Nephron progenitor cell (in vitro differentiated cells): ENCODE measurements around the gene MMRN2.

Experiments used
- DNase-seq: peaks from one replicate; pipeline ENCODE4 v3.0.0; 2021
- H3K27ac Mint-ChIP-seq: 2 replicates; pipeline ENCODE4 v1.8.0; 2021; ENCODE audit warnings: mild to moderate bottlenecking, moderate library complexity, mixed read lengths
- H3K27me3 Mint-ChIP-seq: 2 replicates; pipeline ENCODE4 v1.8.0; 2021; ENCODE audit warnings: mild to moderate bottlenecking, low read depth, mixed read lengths; ENCODE audit not compliant: poor library complexity
- H3K36me3 Mint-ChIP-seq: 2 replicates; pipeline ENCODE4 v1.8.0; 2021; ENCODE audit warnings: low read depth, mixed read lengths
- H3K4me1 Mint-ChIP-seq: 2 replicates; pipeline ENCODE4 v1.8.0; 2021; ENCODE audit warnings: mixed read lengths
- H3K4me3 Mint-ChIP-seq: 2 replicates; pipeline ENCODE4 v1.8.0; 2021; ENCODE audit warnings: mild to moderate bottlenecking, moderate library complexity, mixed read lengths
- H3K9me3 Mint-ChIP-seq: 2 replicates; pipeline ENCODE4 v1.8.0; 2021; ENCODE audit warnings: mild to moderate bottlenecking, moderate library complexity, mixed read lengths
- CTCF ChIP-seq: fragments of 200-600 bp; sonication (generic); IDR thresholded peaks from 2 replicates; pipeline ENCODE4 v1.5.0; 2021; ENCODE audit warnings: antibody characterized with exemption

The MMRN2 gene

GRCh38 chr10:86958901-86959736, 1.7 kb upstream of the MMRN2 start:
- Mint-ChIP-seq H3K27ac (peak overlapping the region; percentile 96), H3K4me1 (peaks cover 72% of the 10 kb centered on the region), H3K27me3 (no peaks in the 10 kb centered on the region), H3K36me3 (no peaks in the 10 kb centered on the region), H3K9me3 (peaks cover under 1% of the 10 kb centered on the region), H3K4me3 (peak overlapping the region; percentile 74)
- TF ChIP-seq CTCF: no peak
- DNase-seq: no peak

- H3K4me3 Mint-ChIP-seq: peak within 1 kb of the TSS; percentile 74
- no peaks in the 10 kb centered on the region for H3K27me3 Mint-ChIP-seq
- TF ChIP-seq CTCF: no peak
- peaks cover 80% of the 10 kb centered on the region for H3K4me1 Mint-ChIP-seq
- H3K27ac Mint-ChIP-seq: peak within 1 kb of the TSS; percentile 96
- no peaks in the 10 kb centered on the region for H3K36me3 Mint-ChIP-seq
- peaks cover 9% of the 10 kb centered on the region for H3K9me3 Mint-ChIP-seq
- DNase-seq: peak; percentile 62
Measured at GRCh38 chr10:86958116-86958900, 893 bp upstream of the MMRN2 start, which contains the start of gene SNCG. SNCG (plus strand) TSS chr10:86958599; CDS start chr10:86958698, 99 bp downstream.

GRCh38 chr10:86956848-86957448, 467 bp downstream of the MMRN2 start:
- Mint-ChIP-seq H3K9me3 (peaks cover 22% of the 10 kb centered on the region), H3K27ac (no peak overlapping the region), H3K4me1 (peaks cover 89% of the 10 kb centered on the region), H3K27me3 (no peaks in the 10 kb centered on the region), H3K36me3 (peaks cover 8% of the 10 kb centered on the region), H3K4me3 (peak overlapping the region; percentile 32)
- no peak for TF ChIP-seq CTCF
- DNase-seq: peak; percentile 35

- Mint-ChIP-seq H3K4me3 (peak overlapping the region; percentile 38), H3K36me3 (peaks cover 14% of the 10 kb centered on the region), H3K27me3 (no peaks in the 10 kb centered on the region), H3K27ac (no peak overlapping the region), H3K4me1 (peaks cover 87% of the 10 kb centered on the region), H3K9me3 (peaks cover 28% of the 10 kb centered on the region)
- DNase-seq: no peak
- TF ChIP-seq CTCF: no peak
Measured at GRCh38 chr10:86956195-86956847, 1.1 kb downstream of the MMRN2 start.

GRCh38 chr10:86955501-86956194, 1.8 kb downstream of the MMRN2 start:
- TF ChIP-seq CTCF: no peak
- H3K4me3 Mint-ChIP-seq: peak overlapping the region; percentile 18
- H3K36me3 Mint-ChIP-seq: peaks cover 19% of the 10 kb centered on the region
- no peak for DNase-seq
- peaks cover 84% of the 10 kb centered on the region for H3K4me1 Mint-ChIP-seq
- H3K27ac Mint-ChIP-seq: peak overlapping the region; percentile 97
- peaks cover 34% of the 10 kb centered on the region for H3K9me3 Mint-ChIP-seq
- H3K27me3 Mint-ChIP-seq: no peaks in the 10 kb centered on the region
